ENCODE results near the gene SNAP29.
"Not testable (repeated sequence)": the region's sequence is repeated elsewhere in the genome, so short reads cannot be mapped to it uniquely, and the experiment has no call there.

Gene SNAP29

DNA sequence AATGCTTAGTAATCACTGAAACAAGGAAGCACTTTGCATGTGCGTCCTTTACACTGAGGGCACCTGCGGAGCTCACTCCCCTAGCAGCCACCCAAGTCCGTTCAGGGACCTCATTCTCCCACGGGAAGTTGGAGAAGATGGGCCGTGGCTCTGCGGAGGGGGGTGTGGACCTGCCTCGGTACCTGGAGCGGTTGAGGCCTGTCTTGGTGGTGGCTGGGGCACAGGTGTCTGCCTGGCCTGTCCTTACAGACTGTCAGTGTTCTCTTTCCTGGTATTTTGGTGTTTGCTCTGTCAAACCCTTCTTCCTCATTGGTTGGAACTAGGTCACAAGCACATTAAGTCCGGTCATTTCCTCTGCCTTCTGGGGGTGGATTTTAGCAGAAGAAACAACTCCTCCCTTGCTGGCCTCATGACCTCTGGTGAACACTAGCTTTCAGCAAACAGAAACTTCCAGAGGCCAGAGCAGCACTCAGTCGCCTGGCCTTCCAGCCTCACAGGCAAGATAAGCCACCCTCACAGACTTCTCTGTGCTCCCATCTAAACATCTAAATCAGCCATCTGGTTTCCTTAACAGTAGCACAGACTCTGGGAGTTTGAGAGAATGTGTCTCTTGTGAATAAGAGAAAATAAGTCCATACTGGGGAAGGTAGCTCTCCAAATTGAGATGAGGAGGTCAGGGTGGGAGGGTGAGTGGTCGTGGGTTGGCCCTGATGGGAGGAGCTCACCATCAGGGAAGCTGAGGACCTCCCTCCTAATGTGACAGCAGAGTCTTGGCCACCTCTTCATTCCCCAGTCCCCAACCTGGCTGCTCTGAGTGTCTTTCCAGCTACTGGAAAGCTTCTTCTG is 8.6 kb downstream of the SNAP29 start:
- peak; percentile 99 for DNase-seq

DNA sequence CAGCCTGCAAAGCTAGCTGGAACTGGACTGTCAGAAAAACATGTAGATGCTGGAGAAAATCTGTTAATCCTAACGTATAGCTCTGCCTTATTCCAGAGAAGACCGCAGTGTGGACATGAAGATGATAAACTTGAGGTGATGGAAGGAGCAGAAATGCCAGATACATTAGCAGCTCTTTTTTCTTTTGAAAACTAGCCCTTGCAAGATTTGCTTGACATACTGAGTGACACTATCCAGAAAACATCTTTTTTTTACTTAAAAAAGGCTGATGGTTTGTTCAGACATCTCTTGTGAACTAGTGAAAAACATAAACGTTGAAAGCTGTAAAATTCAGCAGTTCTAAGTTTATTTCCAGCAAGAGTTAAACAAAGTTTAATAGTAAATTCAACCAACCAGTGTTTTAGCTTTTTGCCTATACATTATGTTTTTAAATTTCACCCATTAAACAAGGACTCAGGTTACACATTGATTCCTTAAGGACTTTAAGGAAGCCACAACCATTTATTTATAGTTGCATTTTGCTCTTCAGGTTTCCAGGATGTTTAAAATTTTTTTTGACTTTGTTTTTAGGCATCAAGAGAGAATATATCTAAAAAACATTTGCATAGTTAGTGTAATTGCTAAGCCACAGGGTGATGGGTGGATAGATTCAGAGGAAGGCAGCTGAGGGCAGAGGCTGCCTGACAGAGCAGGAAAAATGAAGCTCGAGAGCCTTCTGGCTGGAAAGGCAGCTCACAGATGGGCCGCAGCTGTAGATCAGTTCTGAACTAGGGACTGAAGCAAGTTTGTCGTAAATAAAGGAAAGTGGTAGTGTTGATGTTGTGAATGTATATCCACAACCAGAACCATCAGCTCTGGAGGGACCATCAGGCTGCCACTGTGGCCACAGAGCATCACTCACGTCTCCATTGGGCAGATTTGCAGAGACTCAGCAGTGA is 9.5 kb downstream of the SNAP29 start:
- no peak for DNase-seq

GRCh38 chr22:20869234-20869633 is 10.4 kb downstream of the SNAP29 start:
- DNase-seq: no peak

GRCh38 chr22:20873214-20873613 is 14.4 kb downstream of the SNAP29 start:
- no peak for DNase-seq

DNA sequence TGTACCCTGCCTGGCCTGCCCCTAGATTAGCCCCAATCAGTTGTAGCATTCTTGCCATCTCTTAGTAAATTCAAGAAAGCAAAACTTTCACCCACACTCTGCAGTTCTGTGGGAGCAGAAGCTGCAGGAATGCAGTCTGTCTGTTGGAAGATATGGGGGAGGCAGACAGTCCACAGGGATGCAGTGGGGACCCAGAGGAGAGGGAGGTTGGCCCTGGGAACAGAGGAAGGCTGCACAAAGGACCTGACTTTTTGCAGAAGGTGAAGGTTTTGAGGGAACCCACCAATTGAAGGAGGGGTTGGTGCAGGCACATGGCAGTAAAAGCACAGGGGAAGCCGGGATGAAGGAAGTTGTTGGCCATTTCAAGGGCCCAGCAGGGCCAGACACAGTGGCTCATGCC is 16.5 kb downstream of the SNAP29 start:
- DNase-seq: no peak

DNA sequence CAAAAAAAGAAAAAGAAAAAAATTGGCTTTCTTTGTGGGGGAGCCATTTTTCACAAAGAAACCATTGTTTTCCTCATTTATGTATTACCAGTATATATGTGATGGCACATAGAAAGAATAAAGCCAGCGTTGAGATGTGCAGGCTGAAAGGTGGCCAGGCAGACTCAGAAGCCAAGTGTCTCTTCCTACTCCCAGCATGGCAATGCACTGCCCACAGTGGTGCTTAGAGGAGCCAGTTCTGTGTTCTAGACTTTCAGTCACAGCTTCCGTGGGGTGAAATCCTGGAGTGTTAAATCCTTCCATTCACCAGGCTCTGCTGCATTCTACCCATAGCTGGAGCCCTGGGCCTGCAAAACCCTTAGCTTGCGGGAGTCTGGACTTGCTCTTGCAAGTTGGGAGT is 18.9 kb downstream of the SNAP29 start:
- no peak for DNase-seq

DNA sequence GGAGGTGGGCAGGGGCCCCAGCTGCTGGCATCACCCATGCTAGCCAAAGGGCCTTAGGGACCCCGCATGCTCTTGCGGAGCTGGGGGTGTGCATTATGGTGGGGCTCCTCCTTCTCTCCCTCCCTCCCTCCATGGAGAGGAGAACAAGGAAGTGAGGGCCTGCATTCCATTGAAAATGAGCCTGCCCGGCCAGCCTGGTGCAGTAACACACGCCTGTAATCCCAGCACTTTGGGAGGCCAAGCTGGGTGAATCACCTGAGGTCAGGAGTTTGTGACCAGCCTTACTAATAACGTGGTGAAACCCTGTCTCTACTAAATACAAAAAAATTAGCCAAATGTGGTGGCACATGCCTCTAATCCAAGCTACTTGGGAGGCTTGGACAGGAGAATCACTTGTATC is 22.4 kb downstream of the SNAP29 start:
- DNase-seq: no peak

DNA sequence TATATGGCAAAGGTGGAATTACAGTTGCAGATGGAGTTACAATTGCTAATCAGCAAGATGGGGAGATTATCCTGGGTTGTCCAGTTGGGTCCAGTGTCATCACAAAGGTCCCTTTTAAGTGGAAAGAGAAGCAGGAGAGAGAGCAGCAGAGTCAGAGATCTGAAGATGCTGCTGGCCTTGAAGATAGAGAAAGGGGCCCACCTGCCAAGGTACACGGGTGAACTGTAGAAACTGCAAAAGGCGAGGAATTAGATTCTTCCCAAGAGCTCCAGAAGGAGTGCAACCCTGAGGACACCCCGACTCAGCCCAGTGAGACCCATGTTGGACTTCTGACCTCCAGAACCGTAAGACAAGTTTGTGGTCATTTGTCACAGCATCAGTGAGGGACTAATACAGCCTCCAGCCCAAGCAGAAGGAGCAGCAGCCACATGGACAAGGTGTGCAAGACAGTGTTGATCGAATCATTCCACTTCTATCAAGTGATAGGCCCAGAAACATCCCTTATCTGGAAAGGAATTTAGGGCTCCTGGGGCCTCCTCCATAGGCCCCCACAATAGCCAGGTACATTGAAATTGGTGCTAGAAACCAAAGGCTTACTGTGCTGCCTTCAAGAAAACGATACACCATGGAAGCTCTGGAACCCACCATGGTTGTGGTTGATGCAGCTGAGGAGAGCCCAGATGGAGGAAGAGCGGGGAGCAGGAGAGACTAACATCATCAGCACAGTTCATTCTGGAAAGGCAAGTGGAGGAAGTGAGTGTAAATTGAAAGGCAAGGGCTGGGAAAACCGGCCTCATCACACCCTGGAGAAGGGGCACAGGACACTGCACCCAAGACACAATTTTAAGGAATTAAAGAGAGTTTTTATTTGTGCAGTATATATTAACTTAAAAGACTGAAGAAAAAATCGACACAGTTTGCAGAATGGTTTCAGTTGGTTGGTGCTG is 23.3 kb downstream of the SNAP29 start:
- DNase-seq: no peak

- DNase-seq: no peak
Measured at GRCh38 chr22:20882855-20883254, 24.0 kb downstream of the SNAP29 start.

DNA sequence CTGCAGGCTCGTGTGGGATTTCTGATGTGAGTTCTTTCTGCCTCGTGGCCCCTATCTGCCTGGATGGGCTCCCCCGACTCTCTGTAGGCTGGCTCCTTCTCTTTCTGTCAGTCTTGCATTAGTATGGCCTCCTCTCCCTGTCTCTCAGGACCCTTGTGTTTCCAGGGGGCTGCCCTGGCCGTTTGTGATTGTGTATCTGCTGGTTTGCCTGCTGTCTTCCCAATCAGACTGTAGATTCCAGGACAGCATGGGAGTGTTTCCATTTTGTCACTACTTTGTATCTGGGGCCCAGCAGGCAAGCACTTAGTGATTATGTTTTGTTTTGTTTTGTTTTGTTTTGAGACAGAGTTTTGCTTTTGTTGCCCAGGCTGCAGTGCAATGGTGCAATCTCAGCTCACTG is 25.6 kb downstream of the SNAP29 start:
- no peak for DNase-seq

GRCh38 chr22:20885017-20885556 is 26.3 kb downstream of the SNAP29 start:
- DNase-seq: no peak

DNA sequence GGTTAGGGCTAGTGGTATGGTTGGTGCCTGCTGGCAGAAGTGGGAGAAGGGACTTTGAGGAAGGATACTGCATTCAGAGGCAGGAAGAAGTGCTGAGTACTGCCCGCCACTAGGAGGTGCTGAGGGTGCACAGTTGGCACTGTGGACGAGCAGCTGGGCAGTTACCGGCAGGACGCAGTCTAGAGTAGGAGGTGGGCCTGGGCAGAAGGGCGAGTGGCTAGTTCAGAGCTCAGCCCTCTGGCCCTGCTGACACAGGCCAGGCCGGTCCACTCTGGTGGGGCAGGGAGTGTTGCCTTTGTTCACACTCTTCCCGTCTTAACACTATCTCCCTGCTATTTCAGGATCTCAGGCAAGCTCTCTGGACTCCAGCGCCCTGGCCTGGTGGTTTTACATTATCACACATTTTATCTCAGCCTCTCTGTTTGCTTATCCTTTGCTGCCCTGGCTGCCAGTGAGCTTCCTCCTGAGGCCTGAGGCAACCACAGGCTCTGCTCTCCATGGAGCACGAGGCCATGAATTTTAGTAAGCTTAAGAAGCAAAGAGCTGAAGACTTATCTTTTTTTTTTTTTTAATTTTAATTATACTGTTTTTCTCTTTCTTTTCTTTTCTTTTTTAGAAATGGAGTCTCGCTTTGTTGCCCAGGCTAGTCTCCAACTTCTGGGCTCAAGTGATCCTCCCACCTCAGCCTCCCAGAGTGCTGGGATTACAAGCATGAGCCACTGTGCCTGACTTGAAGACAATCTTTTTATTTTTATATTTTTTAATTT is 26.9 kb downstream of the SNAP29 start:
- DNase-seq: peak; percentile 99

- DNase-seq: no peak
Measured at GRCh38 chr22:20887375-20887774, 28.6 kb downstream of the SNAP29 start.

DNA sequence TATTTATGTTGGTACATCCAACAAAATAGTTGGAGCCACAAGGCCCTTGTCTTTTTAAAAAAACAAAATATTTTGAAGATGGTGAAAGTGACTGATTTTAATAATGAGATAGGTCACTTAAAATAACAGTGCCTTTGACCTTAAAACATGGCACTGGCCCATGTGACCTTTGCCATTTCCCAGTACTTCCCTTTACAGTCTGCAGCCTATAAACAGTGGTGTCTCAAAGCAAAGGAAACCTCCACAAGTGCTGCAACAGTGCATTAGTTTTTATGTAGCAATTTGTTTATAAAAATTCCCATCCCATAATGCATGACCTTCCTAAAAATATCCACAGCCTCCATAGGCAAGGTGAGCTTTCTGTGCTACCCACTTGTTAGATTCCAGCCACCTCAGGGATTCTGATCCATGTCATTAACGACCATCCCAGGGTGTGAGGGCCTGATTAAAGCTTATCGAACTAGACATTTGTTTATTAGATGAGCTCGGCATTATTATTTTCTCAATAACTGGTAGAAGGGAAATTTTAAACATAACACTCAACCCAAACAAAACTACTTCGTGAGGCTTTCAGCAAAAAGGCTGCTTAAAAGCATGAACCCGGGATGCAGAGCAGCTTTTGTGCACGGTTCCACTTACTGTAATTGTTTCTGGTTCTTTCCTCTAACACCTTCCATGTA is 30.4 kb downstream of the SNAP29 start:
- no peak for DNase-seq

DNA sequence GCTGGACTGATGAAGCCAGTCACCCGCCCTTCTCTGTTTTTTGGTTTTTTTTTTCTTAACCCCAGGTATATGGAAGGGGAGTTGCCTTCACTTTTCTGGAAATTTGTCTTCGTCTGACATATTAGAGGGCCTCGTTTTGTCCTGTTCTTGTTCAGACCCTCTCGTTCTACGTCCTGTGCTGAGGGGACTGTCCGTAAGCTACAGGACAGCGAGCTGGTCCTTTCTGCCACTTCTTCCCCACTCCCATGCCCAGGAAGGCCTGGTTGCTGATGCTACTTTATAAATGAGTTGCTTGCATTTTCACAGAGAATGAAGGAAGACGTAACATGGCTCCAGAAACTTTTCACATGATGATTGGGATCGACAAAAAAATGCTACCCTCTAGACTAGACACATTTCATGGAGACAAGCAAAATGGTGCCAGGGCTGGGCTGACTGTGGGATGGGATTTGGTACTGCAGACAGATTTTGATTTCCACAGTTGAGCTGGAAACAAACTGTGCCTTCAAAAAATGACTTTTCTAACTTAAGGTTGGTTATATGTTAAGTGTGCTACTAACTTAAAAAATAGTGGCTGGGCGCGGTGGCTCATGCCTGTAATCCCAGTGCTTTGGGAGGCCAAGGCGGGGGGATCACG is 31.2 kb downstream of the SNAP29 start:
- DNase-seq: no peak

GRCh38 chr22:20890975-20891374 is 32.2 kb downstream of the SNAP29 start:
- DNase-seq: no peak

DNA sequence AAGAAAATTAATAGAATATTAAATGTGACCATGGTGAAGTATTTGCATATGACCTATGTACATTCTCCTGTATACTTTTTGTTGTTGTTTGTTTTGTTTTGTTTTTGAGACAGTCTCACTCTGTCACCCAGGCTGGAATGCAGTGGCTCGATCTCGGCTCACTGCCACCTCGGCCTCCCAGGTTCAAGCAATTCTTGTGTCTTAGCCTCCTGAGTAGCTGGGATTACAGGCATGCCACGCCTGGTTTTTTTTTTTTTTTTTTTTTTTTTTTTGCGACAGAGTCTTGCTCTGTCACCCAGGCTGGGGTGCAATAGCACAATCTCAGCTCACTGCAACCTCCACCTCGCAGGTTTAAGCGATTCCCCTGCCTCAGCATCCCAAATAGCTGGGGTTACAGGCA is 38.9 kb downstream of the SNAP29 start:
- not testable (repeated sequence) for DNase-seq

DNA sequence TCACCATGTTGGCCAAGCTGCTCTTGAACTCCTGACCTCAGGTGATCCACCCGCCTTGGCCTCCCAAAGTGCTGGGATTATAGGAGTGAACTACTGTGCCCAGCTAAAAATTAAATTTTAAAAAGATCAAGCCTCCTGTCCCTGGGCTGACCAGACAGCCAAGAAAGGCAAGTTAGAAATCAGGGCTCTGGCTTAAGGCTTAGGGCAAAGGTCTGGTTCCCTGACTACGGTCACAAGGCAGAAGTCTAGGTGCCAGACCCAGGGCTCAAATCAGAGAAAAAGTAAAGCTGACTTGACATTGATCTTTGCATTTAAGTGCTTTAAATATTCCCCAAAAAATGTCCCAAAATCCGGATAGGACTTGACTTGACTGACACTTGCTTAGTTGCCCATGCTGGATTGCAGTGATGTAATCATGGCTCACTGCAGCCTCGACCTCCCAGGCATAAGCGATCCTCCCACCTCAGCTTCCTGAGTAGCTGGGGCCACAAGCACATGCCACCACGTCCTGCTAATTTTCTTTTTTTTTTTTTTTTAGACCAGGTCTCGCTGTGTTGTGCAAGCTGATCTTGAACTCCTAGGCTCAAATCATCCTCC is 41.1 kb downstream of the SNAP29 start:
- DNase-seq: no peak

DNA sequence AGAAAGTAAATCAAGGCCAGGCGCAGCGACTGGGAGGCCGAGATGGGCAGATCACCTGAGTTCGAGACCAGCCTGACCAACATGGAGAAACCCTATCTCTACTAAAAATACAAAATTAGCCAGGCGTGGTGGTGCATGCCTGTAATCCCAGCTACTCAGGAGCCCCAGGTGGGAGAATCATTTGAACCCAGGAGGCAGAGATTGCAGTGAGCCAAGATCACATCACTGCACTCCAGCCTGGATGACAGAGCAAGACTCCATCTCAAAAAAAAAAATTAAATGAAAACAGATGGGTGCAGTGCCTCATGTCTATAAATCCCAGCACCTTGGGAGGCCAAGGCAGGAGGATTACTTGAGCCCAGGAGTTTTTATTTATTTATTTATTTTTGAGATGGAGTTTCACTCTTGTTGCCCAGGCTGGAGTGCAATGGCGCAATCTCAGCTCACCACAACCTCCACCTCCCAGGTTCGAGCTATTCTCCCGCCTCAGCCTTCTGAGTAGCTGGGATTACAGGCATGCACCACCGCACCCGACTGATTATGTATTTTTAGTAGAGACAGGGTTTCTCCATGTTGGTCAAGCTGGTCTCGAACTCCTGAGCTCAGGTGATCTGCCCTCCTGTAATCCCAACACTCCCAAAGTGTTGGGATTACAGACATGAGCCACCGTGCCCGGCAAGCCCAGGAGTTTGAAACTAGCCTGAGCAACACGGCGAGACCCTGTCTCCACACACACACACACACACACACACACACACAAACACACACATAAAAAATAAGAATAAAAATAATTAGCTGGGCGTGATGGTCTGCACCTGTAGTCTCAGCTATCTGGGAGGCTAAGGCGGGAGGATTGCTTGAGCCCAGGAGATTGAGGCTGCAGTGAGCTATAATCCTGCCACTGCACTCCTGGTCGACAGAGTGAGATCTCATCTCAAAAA is 42.6 kb downstream of the SNAP29 start:
- DNase-seq: not testable (repeated sequence)

Data from OCI-M1 (cell line).